Mesodermal cell (in vitro differentiated cells): Measurements from ENCODE around the gene KIAA0930. TPM values are rescaled to one million over a fixed set of nuclear protein-coding genes. Genes with fewer than 3 reads are reported as not detected.
"Not testable (repeated sequence)": the region's sequence is repeated elsewhere in the genome, so short reads cannot be mapped to it uniquely, and the experiment has no call there.

ENCODE experiments used
- H3K27ac ChIP-seq: 2 replicates; pipeline ENCODE4 v1.7.0; 2013; ENCODE audit warnings: mild to moderate bottlenecking, low read depth, low read length, moderate library complexity; ENCODE audit not compliant: severe bottlenecking
- H3K36me3 ChIP-seq: 2 replicates; pipeline ENCODE4 v1.7.1; 2013; ENCODE audit warnings: mild to moderate bottlenecking, low read length, moderate library complexity; ENCODE audit not compliant: control insufficient read depth, insufficient read depth
- H3K4me1 ChIP-seq: one replicate; pipeline ENCODE4 v1.7.1; 2013; ENCODE audit warnings: mild to moderate bottlenecking, low read length; ENCODE audit not compliant: insufficient read depth, control insufficient read depth, poor library complexity, severe bottlenecking
- H3K4me3 ChIP-seq: 2 replicates; pipeline ENCODE4 v1.7.0; 2013; ENCODE audit warnings: low read length, control low read depth, mild to moderate bottlenecking; ENCODE audit not compliant: insufficient read depth, poor library complexity, severe bottlenecking; ENCODE audit errors: extremely low read depth
- H3K9me3 ChIP-seq: 2 replicates; pipeline ENCODE4 v1.7.1; 2013; ENCODE audit warnings: mild to moderate bottlenecking, low read length, moderate library complexity; ENCODE audit not compliant: control insufficient read depth
- WGBS, 2 experiments: methylation state at CpG; one replicate each; pipeline ENCODE4 v1.1.5; 2013; ENCODE audit warnings: missing lambda C conversion rate in 2 of 2; ENCODE audit not compliant: insufficient coverage in 2 of 2; 5-methylcytosine and 5-hydroxymethylcytosine counted together
- polyA plus RNA-seq, 2 experiments: library from polyadenylated mRNA; stranded (reverse); fragments of 50-300 nt; gene quantifications; one replicate each; pipeline ENCODE4 v1.2.3, GENCODE V29; 2013

The KIAA0930 gene
- 37.5 TPM for polyA plus RNA-seq (2013, experiment 1 of 2)
- 33.2 TPM for polyA plus RNA-seq (2013, experiment 2 of 2)

DNA sequence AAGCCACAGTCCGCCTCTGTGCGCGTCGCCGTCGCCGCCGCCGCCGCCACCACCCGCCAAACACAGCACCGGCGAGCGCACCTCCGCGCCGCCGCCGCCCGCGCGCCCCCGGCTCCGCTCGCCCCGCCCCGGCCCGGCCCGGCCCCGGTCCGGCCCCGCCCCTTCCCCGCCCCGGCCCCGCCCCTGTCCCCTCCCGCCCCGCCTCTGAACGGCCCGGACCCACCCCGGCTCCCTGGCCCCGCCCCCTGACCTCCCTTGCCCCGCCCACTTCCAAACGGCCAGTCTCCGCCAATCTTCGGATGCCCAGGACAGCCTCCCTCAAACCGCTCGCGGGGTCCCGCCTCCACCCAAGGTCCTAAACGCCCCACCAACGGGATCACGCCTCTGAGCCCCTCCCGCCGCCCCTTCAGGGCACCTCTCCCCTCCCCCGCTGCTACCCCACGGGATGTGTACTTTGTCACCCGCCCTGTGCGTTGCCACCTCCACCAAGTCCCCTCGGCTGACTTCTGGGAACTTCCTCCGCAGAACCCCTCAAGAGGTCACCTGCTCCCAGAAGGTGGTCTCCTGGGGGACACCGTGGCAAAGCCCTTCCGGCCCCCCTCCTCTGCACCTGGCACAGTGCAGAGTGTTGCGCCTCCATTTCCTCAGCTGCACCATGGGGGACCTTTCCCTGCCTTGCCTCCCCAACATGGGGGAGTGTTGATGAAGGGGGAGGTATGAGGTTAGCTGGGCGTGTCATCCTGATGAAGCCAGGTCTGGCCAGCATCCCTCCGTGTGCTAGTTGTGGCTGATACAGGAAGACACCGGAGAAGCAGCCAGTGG lies at the start of gene KIAA0930:
Gene KIAA0930, minus strand, starts transcription at position 85 of the 822 bp plus-strand sequence. CDS start 191 bp downstream, outside the sequence.
- H3K36me3 ChIP-seq, result peaks cover 5% of the 10 kb centered on the region
- no peak within 1 kb of the TSS for H3K27ac ChIP-seq
- H3K4me1 ChIP-seq, result peaks cover 13% of the 10 kb centered on the region
- peak within 1 kb of the TSS; percentile 68 for H3K4me3 ChIP-seq
- 4 to 5% methylated on average over 21 to 24 of the region's 66 CpGs for WGBS, 2 experiments
- H3K9me3 ChIP-seq, result no peaks in the 10 kb centered on the region

DNA sequence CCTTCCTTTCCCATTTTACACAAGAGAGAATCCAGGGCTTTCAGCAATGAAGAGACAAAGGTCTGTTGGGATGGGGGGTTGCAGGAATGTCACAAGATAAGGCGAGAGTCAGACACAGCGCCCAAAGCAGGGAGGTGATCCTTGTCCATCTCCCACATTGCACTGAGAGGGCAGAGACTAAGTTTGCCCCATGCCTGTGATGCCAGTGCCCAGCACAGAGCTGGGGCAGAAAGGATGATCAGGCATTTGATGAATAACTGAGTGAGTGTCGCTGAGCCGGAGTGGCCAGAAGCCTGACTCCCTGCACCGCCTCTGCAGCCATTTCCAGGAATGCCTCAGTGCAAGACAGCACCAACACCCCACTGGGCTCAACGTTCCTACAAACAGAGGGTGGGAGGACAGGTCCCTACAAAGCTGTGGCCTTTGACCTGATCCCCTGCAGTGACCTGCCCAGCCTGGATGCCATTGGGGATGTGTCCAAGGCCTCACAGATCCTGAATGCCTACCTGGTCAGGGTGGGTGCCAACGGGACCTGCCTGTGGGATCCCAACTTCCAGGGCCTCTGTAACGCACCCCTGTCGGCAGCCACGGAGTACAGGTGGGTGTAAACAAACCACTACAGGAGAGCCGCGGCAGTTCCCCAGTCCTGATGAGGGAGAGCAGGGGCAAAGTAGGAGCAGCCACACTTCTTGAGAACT lies 46.3 kb upstream of the KIAA0930 start:
- H3K36me3 ChIP-seq, result no peaks in the 10 kb centered on the region
- 84 to 86% methylated on average over 11 to 12 of the region's 12 CpGs for WGBS, 2 experiments
- peaks cover 9% of the 10 kb centered on the region for H3K4me1 ChIP-seq
- H3K27ac ChIP-seq, result no peak overlapping the region
- H3K4me3 ChIP-seq, result no peak overlapping the region
- H3K9me3 ChIP-seq, result no peaks in the 10 kb centered on the region

DNA sequence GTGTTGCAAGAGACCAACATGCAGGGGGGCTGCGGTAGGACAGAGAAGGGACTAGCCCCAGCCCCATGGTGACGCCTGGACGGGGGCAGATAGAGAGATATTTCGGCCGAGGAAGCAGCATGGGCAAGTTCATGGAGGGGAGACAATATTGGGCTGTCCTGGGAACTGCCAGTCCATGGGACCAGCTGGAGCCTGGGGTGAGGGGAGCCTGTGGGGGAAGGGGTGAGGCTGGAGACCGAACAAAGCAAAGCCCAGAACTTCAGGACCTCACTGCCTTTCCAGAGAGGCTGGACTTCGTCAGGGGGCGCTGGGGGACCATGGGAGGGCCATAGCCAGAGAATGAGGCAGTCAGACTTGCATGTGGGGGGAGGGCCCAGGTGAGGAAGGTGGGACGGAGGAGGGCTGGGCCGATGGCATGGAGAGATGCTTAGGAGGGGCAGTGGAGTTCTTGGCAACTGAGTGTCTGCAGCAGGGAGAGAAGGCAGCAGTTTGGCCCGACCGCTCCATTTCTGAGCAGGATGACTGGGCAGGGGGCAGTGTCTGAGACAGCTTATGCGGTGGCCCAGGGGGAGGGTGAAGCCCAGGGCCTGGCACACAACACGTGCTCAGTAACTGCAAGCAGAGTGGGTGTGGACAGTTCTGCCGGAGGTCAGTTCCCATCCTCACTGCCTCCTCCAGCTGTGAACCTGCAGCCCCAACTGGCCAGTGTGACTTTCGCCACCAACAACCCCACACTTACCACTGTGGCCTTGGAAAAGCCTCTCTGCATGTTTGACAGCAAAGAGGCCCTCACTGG lies 44.8 kb upstream of the KIAA0930 start:
- Histone ChIP-seq H3K27ac (no peak overlapping the region), H3K9me3 (no peaks in the 10 kb centered on the region), H3K4me1 (peaks cover 9% of the 10 kb centered on the region), H3K36me3 (no peaks in the 10 kb centered on the region), H3K4me3 (peak overlapping the region; percentile 16)
- 33 to 41% methylated on average over 11 to 14 of the region's 16 CpGs for WGBS, 2 experiments

DNA sequence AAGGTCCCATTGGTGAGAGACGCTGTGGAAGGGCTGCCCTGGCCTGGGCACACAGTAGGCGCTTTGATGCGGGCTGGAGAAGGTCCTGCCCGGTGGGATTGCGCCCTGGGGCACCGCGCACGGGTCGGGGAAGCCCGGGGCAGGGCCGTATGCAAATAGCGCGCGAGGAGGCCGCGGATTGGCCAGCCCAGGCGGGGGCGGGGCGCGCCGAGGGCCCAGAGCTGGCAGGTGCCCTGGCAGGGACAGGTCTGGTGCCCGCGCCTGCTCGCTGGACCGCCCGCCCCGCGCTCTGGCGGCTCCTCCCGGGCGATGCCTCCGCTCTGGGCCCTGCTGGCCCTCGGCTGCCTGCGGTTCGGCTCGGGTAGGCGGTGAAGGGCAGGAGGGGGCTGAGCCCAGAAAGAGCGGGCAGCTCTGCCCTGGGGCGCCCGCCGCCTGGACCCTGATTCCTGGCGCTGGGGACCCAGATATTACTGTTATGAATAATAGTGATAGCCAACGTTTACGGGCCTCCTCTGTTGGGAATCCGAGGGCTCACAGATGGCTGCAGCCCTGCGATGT lies 44.1 kb upstream of the KIAA0930 start, which contains the start of gene UPK3A:
Gene UPK3A, plus strand, starts transcription at position 245 of the 558 bp plus-strand sequence. Its CDS starts 65 bp downstream, at position 310.
- WGBS, 2 experiments, result 3 to 8% methylated on average over 33 to 36 of the region's 46 CpGs
- H3K27ac ChIP-seq, result no peak within 1 kb of the TSS
- peak within 1 kb of the TSS; percentile 16 for H3K4me3 ChIP-seq
- H3K4me1 ChIP-seq, result peaks cover 9% of the 10 kb centered on the region
- H3K36me3 ChIP-seq, result no peaks in the 10 kb centered on the region
- H3K9me3 ChIP-seq, result no peaks in the 10 kb centered on the region

DNA sequence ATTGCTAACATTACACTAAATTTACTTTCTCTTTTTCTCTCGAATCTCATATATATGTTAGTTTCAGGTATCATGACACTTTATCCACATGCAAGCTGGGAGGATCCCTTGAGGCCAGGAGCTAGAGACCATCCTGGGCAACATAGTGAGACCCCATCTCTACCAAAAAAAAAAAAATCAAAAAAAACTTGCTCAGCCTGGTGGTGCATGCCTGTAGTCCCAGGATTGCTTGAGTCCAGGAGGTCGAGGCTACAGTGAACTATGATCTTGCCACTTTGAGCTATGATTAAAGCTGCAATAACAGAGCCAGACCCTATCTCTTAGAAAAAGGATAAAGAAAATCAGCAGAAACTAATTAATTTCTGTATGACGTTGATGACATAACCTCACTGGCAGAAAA lies 40.3 kb upstream of the KIAA0930 start:
- no peak overlapping the region for H3K4me3 ChIP-seq
- no peaks in the 10 kb centered on the region for H3K9me3 ChIP-seq
- 64 to 90% methylated on average over 1 of the region's 3 CpGs for WGBS, 2 experiments
- H3K36me3 ChIP-seq, result no peaks in the 10 kb centered on the region
- H3K27ac ChIP-seq, result no peak overlapping the region
- peaks cover 18% of the 10 kb centered on the region for H3K4me1 ChIP-seq

DNA sequence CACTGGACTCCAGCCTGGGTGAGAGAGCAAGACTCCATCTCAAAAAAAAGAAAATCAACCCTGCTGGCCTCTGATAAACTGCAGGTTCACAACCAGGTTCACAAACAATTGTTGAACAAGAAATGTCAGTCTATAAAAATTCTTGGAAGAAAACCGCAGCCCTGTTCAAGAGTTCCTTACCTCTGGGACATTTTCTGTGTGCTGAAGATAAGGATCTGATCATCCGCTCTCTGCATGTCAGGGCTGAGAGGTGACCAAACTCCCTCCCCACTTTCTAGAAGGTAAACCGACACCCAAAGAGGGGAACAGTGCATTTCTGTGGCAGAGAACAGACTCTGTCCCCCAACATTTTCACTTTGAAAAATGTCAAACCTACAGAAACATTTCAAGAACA lies 39.9 kb upstream of the KIAA0930 start:
- H3K4me1 ChIP-seq, result peaks cover 18% of the 10 kb centered on the region
- H3K4me3 ChIP-seq, result no peak overlapping the region
- H3K27ac ChIP-seq, result peak overlapping the region; percentile 29
- WGBS, 2 experiments, result 89 to 100% methylated on average over 1 to 2 of the region's 3 CpGs
- H3K36me3 ChIP-seq, result no peaks in the 10 kb centered on the region
- H3K9me3 ChIP-seq, result no peaks in the 10 kb centered on the region

DNA sequence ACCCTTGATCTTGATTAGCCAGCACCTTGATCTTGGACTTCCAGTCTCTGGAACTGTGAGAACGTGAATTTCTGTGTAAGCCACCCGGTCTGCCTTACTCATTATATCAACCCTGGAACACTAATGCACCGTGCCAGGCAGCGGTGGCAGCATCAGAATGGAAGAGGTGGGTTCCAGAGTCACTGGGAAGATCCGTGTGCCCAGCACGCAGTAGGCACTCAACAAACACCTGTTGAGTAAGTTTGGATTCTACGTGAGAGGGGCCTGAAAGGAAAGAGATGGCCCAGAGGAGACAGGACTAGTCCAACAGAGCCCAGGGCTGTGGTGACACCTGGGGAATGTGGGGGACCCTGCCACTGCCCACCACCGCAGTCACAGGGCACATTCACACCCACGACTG lies 37.4 kb upstream of the KIAA0930 start:
- WGBS, 2 experiments, result 87 to 100% methylated on average over 2 to 6 of the region's 9 CpGs
- no peak overlapping the region for H3K4me3 ChIP-seq
- no peaks in the 10 kb centered on the region for H3K36me3 ChIP-seq
- no peaks in the 10 kb centered on the region for H3K9me3 ChIP-seq
- H3K27ac ChIP-seq, result no peak overlapping the region
- peaks cover 8% of the 10 kb centered on the region for H3K4me1 ChIP-seq

DNA sequence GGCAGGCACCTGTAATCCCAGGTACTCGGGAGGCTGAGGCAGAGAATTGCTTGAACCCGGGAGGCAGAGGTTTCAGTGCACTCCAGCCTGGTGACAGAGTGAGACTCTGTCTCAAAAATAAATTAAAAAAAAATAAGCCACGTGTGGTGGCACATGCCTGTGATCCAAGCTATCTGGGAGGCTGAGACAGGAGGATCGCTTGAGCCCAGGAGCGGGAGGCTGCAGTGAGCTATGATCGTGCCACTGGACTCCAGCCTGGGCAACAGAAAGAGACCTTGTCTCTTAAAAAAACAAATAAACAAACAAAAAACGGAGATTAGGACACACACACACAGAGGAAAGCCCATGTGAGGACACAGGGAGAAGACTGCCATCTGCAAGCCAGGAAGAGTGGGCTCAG lies 37.0 kb upstream of the KIAA0930 start:
- H3K36me3 ChIP-seq, H3K4me3 ChIP-seq, H3K27ac ChIP-seq, H3K4me1 ChIP-seq, H3K9me3 ChIP-seq: not testable (repeated sequence)
- 89 to 92% methylated on average over 6 of the region's 7 CpGs for WGBS, 2 experiments

DNA sequence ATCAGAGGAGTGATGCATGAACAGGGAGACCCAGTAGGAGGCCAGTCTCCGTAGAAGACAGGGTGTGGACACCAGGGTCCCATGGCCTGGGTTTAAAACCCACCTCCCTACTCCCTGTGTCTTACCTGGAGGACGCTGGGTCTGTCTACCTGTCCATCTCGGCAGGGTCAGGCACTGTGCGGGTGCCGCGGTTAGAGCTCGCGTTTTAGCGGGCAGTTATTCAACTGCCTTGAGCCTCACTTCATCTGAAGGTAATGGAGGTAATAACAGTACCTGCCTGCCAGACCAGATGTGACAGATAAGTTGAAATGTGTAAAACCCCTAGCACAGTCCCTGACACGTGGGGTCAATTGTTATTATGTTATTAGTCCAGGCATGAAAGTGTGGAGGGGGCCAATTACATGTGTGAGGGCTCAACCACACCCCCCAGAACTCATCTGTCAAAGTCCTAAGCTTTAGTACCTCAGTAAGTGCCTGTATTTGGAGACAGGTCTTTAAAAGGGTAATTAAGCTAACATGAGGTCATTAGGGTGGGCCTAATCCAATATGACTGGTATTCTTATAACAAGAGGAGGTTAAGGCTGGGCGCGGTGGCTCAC lies 35.9 kb upstream of the KIAA0930 start:
- Histone ChIP-seq H3K36me3 (no peaks in the 10 kb centered on the region), H3K27ac (no peak overlapping the region), H3K4me1 (peaks cover 8% of the 10 kb centered on the region), H3K4me3 (no peak overlapping the region), H3K9me3 (no peaks in the 10 kb centered on the region)
- WGBS, 2 experiments, result 86 to 88% methylated on average over 7 to 9 of the region's 12 CpGs
